AG04450 (cell line): ENCODE results near the gene CNOT3. TPM values are rescaled to one million over a fixed set of nuclear protein-coding genes. Genes with fewer than 3 reads are reported as not detected.
"Not testable (repeated sequence)": the region's sequence is repeated elsewhere in the genome, so short reads cannot be mapped to it uniquely, and the experiment has no call there.

Experiments used
- CTCF ChIA-PET: fragments of 300-600, 350-600 bp; formaldehyde crosslinking; extraction: SDS; loops from one replicate; lab custom pipeline; 2022; ENCODE audit warnings: antibody characterized with exemption, inconsistent platforms; lab: Charles Lee
- POLR2A ChIA-PET: fragments of 350-600 bp; formaldehyde crosslinking; extraction: SDS; loops from one replicate; lab custom pipeline; 2021; ENCODE audit warnings: antibody characterized with exemption, inconsistent platforms; lab: Yijun Ruan, JAX
- DNase-seq: peaks from one replicate; pipeline ENCODE4 v3.0.0-alpha.2; 2011; ENCODE audit warnings: low read depth, low spot score
- H3K27ac ChIP-seq: one replicate; pipeline ENCODE4 v1.5.1; 2012; ENCODE audit warnings: low read depth, low read length, control low read depth
- H3K27me3 ChIP-seq: one replicate; pipeline ENCODE4 v1.6.0; 2012; ENCODE audit warnings: low read length; ENCODE audit not compliant: control insufficient read depth, insufficient read depth
- H3K4me3 ChIP-seq: 2 replicates; pipeline ENCODE4 v1.5.1; 2011; ENCODE audit warnings: mild to moderate bottlenecking, low read depth, low read length, control low read depth
- H3K9me3 ChIP-seq: 2 replicates; pipeline ENCODE4 v1.5.1; 2012; ENCODE audit warnings: low read length; ENCODE audit not compliant: control insufficient read depth, insufficient read depth
- polyA minus RNA-seq: library from RNA; depleted of rRNA, polyadenylated mRNA; stranded (reverse); fragments of >200 nt; gene quantifications from 2 replicates; pipeline ENCODE4 v1.2.3, GENCODE V29; 2011; rRNA and poly(A)+ RNA removed
- polyA plus RNA-seq: library from polyadenylated mRNA; depleted of rRNA; stranded (reverse); fragments of >200 nt; gene quantifications from 2 replicates; pipeline ENCODE4 v1.2.3, GENCODE V29; 2011; rRNA removed
- TF ChIP-seq, protein P1 (sequence below): IDR thresholded peaks from 2 replicates; pipeline ENCODE4 v1.5.1; 2011; ENCODE audit warnings: low read depth, low read length, control low read depth, inconsistent platforms

The CNOT3 gene
- polyA plus RNA-seq (9.9 and 18.7 TPM in 2 replicates), polyA minus RNA-seq (21.9 and 26.4 TPM in 2 replicates)

DNA sequence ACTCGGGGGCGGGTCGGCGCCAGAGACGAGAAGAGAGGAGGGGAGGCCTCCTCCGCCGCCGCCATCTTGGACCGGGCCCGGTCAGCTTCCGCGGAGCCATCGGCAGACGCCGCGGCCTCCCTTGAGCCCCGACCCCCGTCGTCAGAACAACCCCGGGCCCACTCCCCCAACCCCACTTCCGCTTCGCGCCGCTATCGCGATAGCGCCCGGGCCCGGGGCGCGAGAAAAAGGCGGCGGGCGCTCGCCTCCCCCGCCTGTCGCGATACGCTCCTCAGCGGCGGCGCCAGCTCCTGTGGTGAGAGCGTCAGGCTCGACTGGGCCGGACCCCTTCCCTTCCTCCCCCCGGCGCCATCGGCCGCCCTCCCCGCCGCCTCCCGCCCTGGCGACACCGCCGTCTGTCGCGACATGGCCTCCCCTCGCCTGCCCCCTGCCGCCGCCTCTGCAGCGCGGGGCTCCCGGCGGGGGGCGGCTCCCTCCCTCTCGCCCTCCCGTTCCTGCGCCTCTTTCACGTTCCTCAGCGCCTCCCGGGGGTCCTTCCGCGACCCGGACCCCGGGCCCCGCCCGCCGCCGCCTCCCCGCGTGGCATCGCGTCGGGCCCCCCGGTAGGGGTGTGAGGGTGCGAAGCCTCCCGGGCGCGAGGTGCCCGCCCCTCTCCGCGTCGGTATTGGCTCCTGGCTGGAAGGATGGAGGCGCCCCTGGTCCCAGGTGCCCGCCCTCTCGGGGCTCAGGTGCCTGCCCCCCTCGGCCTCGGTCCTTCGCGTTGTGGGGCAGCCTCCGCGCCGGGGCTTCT, at the start of gene CNOT3:
Gene CNOT3, plus strand, starts transcription at position 64 of the 790 bp plus-strand sequence. CDS start 5,217 bp downstream, outside the sequence.
- peaks cover 4% of the 10 kb centered on the region for H3K9me3 ChIP-seq
- TF ChIP-seq, protein P1, sequence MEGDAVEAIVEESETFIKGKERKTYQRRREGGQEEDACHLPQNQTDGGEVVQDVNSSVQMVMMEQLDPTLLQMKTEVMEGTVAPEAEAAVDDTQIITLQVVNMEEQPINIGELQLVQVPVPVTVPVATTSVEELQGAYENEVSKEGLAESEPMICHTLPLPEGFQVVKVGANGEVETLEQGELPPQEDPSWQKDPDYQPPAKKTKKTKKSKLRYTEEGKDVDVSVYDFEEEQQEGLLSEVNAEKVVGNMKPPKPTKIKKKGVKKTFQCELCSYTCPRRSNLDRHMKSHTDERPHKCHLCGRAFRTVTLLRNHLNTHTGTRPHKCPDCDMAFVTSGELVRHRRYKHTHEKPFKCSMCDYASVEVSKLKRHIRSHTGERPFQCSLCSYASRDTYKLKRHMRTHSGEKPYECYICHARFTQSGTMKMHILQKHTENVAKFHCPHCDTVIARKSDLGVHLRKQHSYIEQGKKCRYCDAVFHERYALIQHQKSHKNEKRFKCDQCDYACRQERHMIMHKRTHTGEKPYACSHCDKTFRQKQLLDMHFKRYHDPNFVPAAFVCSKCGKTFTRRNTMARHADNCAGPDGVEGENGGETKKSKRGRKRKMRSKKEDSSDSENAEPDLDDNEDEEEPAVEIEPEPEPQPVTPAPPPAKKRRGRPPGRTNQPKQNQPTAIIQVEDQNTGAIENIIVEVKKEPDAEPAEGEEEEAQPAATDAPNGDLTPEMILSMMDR: 0 out of 2 replicates have a peak, but pooled peaks have one; percentile 12
- CTCF ChIA-PET: interaction anchor here (0.5 to 1.4 kb wide), 4 partner anchors 21 to 1515 kb away, joined by 3 to 6 read pairs (median 5); partner anchors contain the start of gene LENG1
- H3K4me3 ChIP-seq: peak within 1 kb of the TSS; percentile 77
- peak within 1 kb of the TSS; percentile 65 for H3K27ac ChIP-seq
- no peak for DNase-seq
- POLR2A ChIA-PET: interaction anchor here (0.6 to 3.9 kb wide), 17 partner anchors 10 to 311 kb away, joined by 3 to 23 read pairs (median 5); partner anchors contain the start of genes LENG1, LENG8, MBOAT7 and MYADM
- H3K27me3 ChIP-seq: peaks cover 3% of the 10 kb centered on the region

DNA sequence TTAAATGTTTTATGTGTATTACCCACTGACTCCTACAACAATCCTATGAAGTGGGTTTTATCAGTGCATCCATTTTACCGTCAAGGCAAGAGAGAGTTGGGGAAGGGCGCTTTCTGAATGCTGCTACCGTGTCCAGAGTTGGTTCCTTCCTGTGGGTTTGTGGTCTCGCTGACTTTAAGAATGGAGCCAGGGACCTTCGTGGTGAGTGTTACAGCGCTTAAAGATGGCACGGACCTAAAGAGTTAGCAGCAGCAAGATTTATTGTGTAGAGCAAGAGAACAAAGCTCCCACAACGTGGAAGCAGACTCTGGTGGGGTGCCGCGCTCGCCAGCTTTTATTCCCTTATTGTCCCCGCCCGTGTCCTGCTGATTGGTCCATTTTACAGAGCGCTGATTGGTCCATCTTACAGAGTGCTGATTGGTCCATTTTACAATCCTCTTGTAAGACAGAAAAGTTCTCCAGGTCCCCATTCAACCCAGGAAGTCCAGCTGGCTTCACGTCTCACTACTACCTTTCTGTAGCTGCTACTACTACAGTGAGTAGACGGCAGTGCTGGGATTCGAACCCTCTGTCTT, 43.0 kb upstream of the CNOT3 start:
- Histone ChIP-seq H3K27me3 (no peaks in the 10 kb centered on the region), H3K27ac (no peak overlapping the region), H3K4me3 (no peak overlapping the region), H3K9me3 (peaks cover 17% of the 10 kb centered on the region)
- no peak for DNase-seq
- CTCF ChIA-PET: interaction anchor here (1.4 kb wide), 1 partner anchor 71 kb away, joined by 4 read pairs; no protein-coding TSS in a partner anchor
- TF ChIP-seq, protein P1: no peak
- POLR2A ChIA-PET: no interaction called here

DNA sequence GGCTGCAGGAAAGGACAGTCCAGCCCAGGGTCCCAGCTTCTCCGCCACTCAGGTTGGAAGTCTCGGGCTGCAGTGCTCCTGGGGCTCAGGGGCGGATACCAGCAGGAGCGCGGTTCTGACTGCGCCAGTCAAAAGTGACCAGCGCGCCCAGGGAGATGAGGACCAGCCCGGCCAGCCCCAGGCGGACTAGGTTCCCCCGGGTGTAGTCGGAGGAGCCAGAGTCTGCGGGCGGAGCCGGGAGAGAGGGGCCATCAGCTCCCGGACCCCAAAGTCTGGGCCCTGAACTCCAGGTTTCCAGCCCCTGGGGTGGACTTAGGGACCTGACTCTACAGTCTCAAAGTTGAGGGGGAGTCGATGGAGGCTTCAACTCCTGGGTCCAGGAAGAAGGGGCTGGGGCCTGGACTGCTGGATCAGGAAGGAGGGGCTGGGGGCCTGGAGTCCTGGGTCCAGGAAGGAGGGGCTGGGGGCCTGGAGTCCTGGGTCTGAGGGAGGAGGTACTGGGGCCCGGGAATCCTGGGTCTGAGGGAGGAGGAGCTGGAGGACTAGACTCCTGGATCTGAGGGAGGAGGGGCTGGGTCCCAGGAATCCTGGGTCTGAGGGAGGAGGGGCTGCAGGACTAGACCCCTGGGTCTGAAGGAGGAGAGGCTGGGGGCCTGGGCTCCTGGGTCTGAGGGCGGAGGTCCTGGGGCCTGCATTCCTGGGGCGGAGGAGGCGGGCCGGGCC, 42.3 kb upstream of the CNOT3 start:
- POLR2A ChIA-PET: interaction anchor here (0.9 to 2.1 kb wide), 4 partner anchors 20 to 227 kb away, joined by 3 to 18 read pairs (median 8); partner anchors contain the start of genes CNOT3, PRPF31, RPS9 and TFPT
- TF ChIP-seq, protein P1: no peak
- no peaks in the 10 kb centered on the region for H3K27me3 ChIP-seq
- CTCF ChIA-PET: interaction anchor here (0.5 to 2.3 kb wide), 7 partner anchors 59 to 302 kb away, joined by 3 to 10 read pairs (median 4); no protein-coding TSS in a partner anchor
- peak overlapping the region; percentile 11 for H3K27ac ChIP-seq
- H3K9me3 ChIP-seq: peaks cover 17% of the 10 kb centered on the region
- H3K4me3 ChIP-seq: peak overlapping the region; percentile 46
- DNase-seq: no peak

DNA sequence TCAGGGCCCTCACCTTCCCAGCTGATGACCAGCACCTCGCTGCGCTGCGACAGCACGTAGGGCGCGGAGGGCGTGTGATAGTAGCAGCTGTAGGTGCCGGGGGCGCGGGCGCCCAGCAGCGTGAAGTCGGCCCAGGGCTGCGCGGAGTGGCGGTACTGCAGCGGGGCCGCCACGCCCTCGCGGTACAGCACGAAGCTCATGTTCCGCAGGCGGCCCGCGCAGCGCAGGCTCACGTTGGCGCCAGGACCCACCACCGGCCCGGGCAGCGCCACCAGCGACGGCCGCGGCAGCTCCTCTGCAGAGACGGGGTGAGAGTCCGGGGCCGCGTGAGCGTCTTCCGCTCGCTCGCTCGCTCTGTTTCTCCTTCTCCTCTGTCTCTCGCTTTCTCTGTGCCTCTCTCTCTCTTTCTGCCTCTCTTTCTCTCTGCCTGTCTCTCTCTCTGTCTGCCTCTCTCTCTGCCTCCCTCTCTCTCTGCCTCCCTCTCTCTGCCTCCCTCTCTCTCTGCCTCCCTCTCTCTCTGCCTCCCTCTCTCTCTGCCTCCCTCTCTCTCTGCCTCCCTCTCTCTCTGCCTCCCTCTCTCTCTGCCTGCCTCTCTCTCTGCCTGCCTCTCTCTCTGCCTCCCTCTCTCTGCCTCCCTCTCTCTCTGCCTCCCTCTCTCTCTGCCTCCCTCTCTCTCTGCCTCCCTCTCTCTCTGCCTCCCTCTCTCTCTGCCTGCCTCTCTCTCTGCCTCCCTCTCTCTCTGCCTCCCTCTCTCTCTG, 41.5 kb upstream of the CNOT3 start:
- H3K27ac ChIP-seq, H3K27me3 ChIP-seq, DNase-seq: not testable (repeated sequence)
- Histone ChIP-seq H3K4me3 (peak overlapping the region; percentile 49), H3K9me3 (peaks cover 17% of the 10 kb centered on the region)
- POLR2A ChIA-PET: interaction anchor here (0.9 to 2.1 kb wide), 4 partner anchors 19 to 227 kb away, joined by 3 to 18 read pairs (median 8); partner anchors contain the start of genes CNOT3, PRPF31, RPS9 and TFPT
- CTCF ChIA-PET: interaction anchor here (0.5 to 2.3 kb wide), 8 partner anchors 60 to 324 kb away, joined by 3 to 10 read pairs (median 4); no protein-coding TSS in a partner anchor
